HEK293T (cell line): Measurements from ENCODE around the gene KLHL20.
A peak's percentile ranks its signal among the peaks of the same experiment; 100 is the strongest.
"Not testable (repeated sequence)": the region's sequence is repeated elsewhere in the genome, so short reads cannot be mapped to it uniquely, and the experiment has no call there.

ENCODE experiments used
- CTCF ChIA-PET: fragments of 350-600 bp; formaldehyde crosslinking; extraction: SDS; loops from one replicate; lab custom pipeline; 2021; ENCODE audit warnings: antibody characterized with exemption, inconsistent platforms; lab: Yijun Ruan, JAX
- POLR2A ChIA-PET: fragments of 350-600 bp; formaldehyde crosslinking; extraction: SDS; loops from one replicate; lab custom pipeline; 2020; ENCODE audit warnings: antibody characterized with exemption, inconsistent platforms; lab: Yijun Ruan, JAX
- DNase-seq: peaks from one replicate; pipeline ENCODE4 v3.0.0; 2012; ENCODE audit warnings: mixed read lengths; ENCODE audit errors: extremely low spot score
- ARNT ChIP-seq: fragments of 450-650 bp; IDR thresholded peaks from 2 replicates; pipeline ENCODE4 v1.6.1; 2017; ENCODE audit warnings: mild to moderate bottlenecking
- BHLHE40 ChIP-seq: fragments of 450-650 bp; IDR thresholded peaks from 2 replicates; pipeline ENCODE4 v1.6.1; 2016; ENCODE audit warnings: mild to moderate bottlenecking, moderate library complexity, borderline replicate concordance
- CTBP1 ChIP-seq: fragments of 450-650 bp; IDR thresholded peaks from 2 replicates; pipeline ENCODE4 v1.6.1; 2016; ENCODE audit warnings: borderline replicate concordance
- ELF4 ChIP-seq: fragments of 450-650 bp; IDR thresholded peaks from 2 replicates; pipeline ENCODE4 v1.6.1; 2017; ENCODE audit warnings: antibody characterized with exemption
- FOXA1 ChIP-seq: fragments of 450-650 bp; IDR thresholded peaks from 2 replicates; pipeline ENCODE4 v1.6.1; 2016; ENCODE audit warnings: mild to moderate bottlenecking
- FOXK2 ChIP-seq: fragments of 450-650 bp; IDR thresholded peaks from 2 replicates; pipeline ENCODE4 v1.6.1; 2016; ENCODE audit warnings: mild to moderate bottlenecking
- FOXM1 ChIP-seq: fragments of 450-650 bp; IDR thresholded peaks from 2 replicates; pipeline ENCODE4 v1.6.1; 2017; ENCODE audit warnings: mild to moderate bottlenecking, borderline replicate concordance
- HDGF ChIP-seq: fragments of 450-650 bp; IDR thresholded peaks from 2 replicates; pipeline ENCODE4 v1.6.1; 2017; ENCODE audit warnings: antibody characterized with exemption, borderline replicate concordance
- L3MBTL2 ChIP-seq: fragments of 450-650 bp; conservative IDR thresholded peaks from 2 replicates; pipeline ENCODE4 v1.6.1; 2016; ENCODE audit warnings: mild to moderate bottlenecking
- LEF1 ChIP-seq: fragments of 450-650 bp; IDR thresholded peaks from 2 replicates; pipeline ENCODE4 v1.6.1; 2017; ENCODE audit warnings: mild to moderate bottlenecking, borderline replicate concordance
- NFRKB ChIP-seq: fragments of 450-650 bp; IDR thresholded peaks from 2 replicates; pipeline ENCODE4 v1.6.1; 2016; ENCODE audit warnings: mild to moderate bottlenecking, moderate library complexity
- SP1 ChIP-seq: fragments of 450-650 bp; IDR thresholded peaks from 2 replicates; pipeline ENCODE4 v1.6.1; 2017
- SUZ12 ChIP-seq: fragments of 450-650 bp; IDR thresholded peaks from 2 replicates; pipeline ENCODE4 v1.6.1; 2016; ENCODE audit warnings: mild to moderate bottlenecking
- TARDBP ChIP-seq: fragments of 450-650 bp; IDR thresholded peaks from 2 replicates; pipeline ENCODE4 v1.6.1; 2016
- ZNF384 ChIP-seq: fragments of 450-650 bp; IDR thresholded peaks from 2 replicates; pipeline ENCODE4 v1.6.1; 2016
- TF ChIP-seq, protein P1 (sequence below): fragments of 450-650 bp; IDR thresholded peaks from 2 replicates; pipeline ENCODE4 v1.6.1; 2016

Gene KLHL20

GRCh38 chr1:173802961-173803360 is 88.2 kb downstream of the KLHL20 start:
- TF ChIP-seq ELF4 (no peak), NFRKB (no peak)
- POLR2A ChIA-PET = no interaction called here
- CTCF ChIA-PET = no interaction called here
- DNase-seq = no peak

- CTCF ChIA-PET = interaction anchor here (0.6 kb wide), 1 partner anchor 404 kb away, joined by 3 read pairs; no protein-coding TSS in a partner anchor
- POLR2A ChIA-PET, DNase-seq: not testable (repeated sequence)
These were observed 98.9 kb downstream of the KLHL20 start for GRCh38 chr1:173813654-173814053.

- CTCF ChIA-PET = no interaction called here
- TF ChIP-seq SUZ12 (no peak), SP1 (no peak), NFRKB (no peak), ARNT (no peak), ELF4 (no peak), FOXA1 (no peak), LEF1 (no peak), BHLHE40 (no peak), CTBP1 (no peak), HDGF (no peak), FOXM1 (no peak), TARDBP (no peak), FOXK2 (no peak), ZNF384 (no peak), L3MBTL2 (no peak)
- TF ChIP-seq, protein P1, sequence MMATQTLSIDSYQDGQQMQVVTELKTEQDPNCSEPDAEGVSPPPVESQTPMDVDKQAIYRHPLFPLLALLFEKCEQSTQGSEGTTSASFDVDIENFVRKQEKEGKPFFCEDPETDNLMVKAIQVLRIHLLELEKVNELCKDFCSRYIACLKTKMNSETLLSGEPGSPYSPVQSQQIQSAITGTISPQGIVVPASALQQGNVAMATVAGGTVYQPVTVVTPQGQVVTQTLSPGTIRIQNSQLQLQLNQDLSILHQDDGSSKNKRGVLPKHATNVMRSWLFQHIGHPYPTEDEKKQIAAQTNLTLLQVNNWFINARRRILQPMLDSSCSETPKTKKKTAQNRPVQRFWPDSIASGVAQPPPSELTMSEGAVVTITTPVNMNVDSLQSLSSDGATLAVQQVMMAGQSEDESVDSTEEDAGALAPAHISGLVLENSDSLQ = no peak
- no peak for DNase-seq
- POLR2A ChIA-PET = no interaction called here
These were observed 103.7 kb downstream of the KLHL20 start for GRCh38 chr1:173818459-173818858.

GRCh38 chr1:173821680-173822079 is 106.9 kb downstream of the KLHL20 start:
- TF ChIP-seq ZNF384 = 0 out of 2 replicates have a peak, but pooled peaks have one; percentile 35
- no peak for TF ChIP-seq ARNT
- CTCF ChIA-PET = no interaction called here
- POLR2A ChIA-PET = no interaction called here
- DNase-seq = no peak

DNA sequence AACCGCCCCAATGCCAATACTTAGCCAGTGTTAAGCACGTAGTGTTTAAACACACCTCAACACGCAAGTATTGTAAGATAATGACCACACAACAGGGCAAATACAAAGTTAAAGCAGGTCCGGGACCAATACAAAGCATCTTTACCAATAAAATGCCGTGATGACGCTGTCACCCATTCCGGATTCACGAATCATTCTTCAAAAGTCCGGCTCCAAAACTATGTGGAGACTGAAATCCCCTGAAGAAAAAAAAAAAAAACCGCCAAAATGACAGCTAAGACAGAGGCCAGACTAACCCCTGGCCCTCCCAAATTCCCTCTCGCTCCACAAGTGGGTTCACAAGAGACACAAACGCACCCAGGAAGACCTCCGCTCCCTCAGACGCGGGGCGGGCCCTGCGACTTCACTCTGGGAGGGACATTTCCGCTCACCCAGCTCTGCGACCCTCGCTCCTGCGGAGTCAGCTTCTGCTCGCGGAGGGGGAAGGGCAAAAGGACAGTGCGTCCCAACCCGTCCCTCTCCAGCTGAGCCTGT is 109.1 kb downstream of the KLHL20 start:
- ChIA-PET CTCF (no interaction called here), POLR2A (interaction anchor here (0.7 to 3.3 kb wide), 16 partner anchors 10 to 1176 kb away, joined by 3 to 11 read pairs (median 4); partner anchors contain the start of genes CACYBP, KLHL20 and ZBTB37)
- DNase-seq = no peak
- TF ChIP-seq TARDBP (no peak), ZNF384 (peak; percentile 68)

DNA sequence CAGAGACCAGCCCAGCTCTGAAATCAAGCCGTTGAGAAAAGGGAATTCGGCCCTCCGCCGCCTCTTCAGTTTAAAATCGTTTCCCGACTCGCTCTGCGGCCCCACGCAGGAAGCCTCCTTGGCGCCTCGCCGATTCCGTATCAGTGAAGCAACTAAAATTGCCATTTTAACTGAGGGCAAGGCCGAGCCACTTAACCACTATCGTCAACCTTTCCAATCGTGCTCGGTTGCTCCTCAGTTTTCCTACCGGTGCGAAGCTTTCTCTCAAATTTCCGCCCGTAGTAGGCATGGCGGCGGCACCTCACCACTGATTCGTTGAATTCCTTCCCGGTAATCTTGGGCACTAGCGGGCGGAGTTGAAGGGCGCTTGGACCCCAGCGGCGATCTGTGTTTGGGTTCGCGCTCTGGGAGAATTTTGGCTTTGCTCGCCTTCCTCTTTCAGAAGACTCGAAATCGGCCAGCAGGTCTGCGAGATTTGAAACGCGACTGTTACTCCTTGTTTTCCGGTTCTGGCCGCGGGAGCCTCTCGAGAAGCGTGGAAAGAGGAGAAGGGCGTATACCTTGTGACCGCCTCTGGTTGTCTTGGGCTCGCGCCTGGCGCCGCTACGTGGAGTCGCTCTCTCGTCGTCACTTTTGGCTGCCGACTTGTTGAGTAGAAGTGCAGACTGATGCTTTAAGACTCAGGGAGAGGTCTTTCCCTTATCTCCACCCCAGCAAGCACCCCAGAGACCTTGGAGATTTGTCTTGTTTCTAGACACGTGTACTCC is 109.7 kb downstream of the KLHL20 start, which contains the start of the genes CENPL and DARS2:
Gene CENPL (minus strand): TSS at position 569 of the 767 bp plus-strand sequence. CDS start 13,584 bp downstream, outside the sequence.
Gene DARS2 (plus strand): TSS at position 359 of the 767 bp plus-strand sequence. CDS start 557 bp downstream, outside the sequence.
- TF ChIP-seq FOXM1 (peak; percentile 88; the same call in 1 of the 2 replicates), SUZ12 (no peak), HDGF (no peak), ZNF384 (no peak), ELF4 (peak; percentile 77), NFRKB (peak; percentile 76), L3MBTL2 (peak; percentile 80), LEF1 (no peak)
- CTCF ChIA-PET = no interaction called here
- peak; percentile 90 for DNase-seq
- POLR2A ChIA-PET = interaction anchor here (0.7 to 3.3 kb wide), 17 partner anchors 9 to 1176 kb away, joined by 3 to 11 read pairs (median 4); partner anchors contain the start of genes CACYBP, KLHL20 and ZBTB37

DNA sequence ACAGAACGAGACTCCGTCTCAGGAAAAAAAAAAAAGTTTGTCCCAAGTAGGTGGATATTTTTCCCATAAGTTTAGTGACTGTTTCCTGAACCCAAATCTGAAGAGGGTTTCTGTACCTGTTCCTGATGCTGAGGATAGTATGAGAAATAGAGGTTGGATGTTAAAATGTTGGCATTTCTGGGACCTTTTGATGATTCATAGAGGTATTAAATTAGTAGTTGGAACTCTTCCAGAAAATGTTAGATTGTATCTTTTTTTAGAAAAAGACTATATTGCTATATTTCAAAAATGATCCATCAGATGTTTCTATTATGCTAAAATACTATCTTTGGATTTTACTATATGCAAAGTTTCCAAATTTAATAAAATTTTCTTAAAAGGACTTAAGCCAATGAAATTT is 112.8 kb downstream of the KLHL20 start:
- TF ChIP-seq, protein P1 = no peak
- TF ChIP-seq FOXM1 (no peak), LEF1 (no peak), ZNF384 (no peak), ELF4 (no peak), SP1 (no peak), SUZ12 (no peak)
- no peak for DNase-seq
- ChIA-PET CTCF (no interaction called here), POLR2A (no interaction called here)

DNA sequence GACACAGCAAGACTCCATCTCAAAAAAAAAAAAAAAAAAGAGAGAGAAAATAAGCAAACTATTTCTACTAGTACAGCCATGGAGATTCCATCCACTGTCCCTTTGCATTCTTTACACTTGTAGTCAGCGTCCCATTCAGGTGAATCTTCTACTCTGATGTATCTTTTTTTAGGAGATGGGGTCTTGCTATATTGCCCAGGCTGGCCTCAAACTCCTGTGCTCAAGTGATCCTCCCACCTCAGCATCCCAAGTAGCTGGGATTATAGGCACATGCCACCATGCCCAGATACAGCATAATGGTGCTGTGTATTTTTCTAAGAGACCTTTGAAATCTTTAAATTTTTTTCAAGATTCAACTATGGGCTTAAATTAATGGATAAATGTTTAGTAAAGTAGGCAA is 118.0 kb downstream of the KLHL20 start:
- no peak for DNase-seq
- CTCF ChIA-PET = no interaction called here
- POLR2A ChIA-PET = no interaction called here
- TF ChIP-seq, protein P1 = no peak
- no peak for TF ChIP-seq TARDBP
- TF ChIP-seq BHLHE40 = no peak
- TF ChIP-seq L3MBTL2 = no peak
- TF ChIP-seq LEF1 = no peak
- TF ChIP-seq FOXM1 = no peak
- no peak for TF ChIP-seq ELF4
- no peak for TF ChIP-seq ZNF384
- TF ChIP-seq FOXA1 = no peak
- TF ChIP-seq FOXK2 = no peak
- TF ChIP-seq CTBP1 = no peak
- TF ChIP-seq HDGF = no peak
- no peak for TF ChIP-seq SP1
